ENCODE data around the gene SIAH2. TPM values are rescaled to one million over a fixed set of nuclear protein-coding genes. Genes with fewer than 3 reads are reported as not detected.

Gene SIAH2
- total RNA-seq, 1 donor: 22.5 TPM

DNA sequence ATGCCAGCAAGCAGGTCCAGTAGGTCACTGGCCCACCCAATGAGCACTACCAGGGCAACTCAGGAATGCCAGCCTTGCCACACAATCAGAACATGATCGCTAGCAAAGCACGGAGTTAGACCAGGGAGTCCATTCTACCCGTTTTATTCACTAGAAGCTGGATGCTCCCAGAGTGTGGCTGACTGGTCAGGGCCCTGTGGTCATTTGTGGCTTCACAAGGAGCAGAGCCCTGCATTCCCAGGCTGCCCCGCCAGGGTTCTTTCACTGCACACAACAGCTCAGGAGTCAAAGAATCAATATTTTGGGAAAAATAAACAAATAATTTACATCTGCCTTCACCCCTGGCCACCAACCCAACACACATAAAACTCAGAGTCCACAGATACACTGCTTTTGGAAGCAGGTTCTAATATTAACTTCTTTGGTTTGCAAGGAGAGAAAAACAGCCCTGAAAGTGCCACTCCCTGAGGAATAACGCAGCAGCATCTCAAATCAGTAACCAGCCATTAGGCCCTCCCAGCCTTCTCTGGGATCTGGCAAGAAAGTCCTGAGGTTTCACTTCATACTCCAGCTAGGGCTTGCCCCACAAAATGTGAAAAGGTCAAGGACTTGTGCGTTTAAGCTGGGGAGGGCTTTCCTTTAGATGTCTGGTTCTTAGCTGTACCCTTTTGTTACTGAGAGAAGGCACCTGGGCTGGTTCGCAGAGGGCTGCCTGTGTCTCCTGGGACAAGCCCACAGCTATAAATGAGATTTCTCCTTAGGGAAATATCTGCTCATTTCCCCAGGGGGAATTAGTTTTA lies 16.0 kb downstream of the SIAH2 start:
- DNase-seq (ENCODE audit: low read depth): no peak
- TF ChIP-seq, protein P1, sequence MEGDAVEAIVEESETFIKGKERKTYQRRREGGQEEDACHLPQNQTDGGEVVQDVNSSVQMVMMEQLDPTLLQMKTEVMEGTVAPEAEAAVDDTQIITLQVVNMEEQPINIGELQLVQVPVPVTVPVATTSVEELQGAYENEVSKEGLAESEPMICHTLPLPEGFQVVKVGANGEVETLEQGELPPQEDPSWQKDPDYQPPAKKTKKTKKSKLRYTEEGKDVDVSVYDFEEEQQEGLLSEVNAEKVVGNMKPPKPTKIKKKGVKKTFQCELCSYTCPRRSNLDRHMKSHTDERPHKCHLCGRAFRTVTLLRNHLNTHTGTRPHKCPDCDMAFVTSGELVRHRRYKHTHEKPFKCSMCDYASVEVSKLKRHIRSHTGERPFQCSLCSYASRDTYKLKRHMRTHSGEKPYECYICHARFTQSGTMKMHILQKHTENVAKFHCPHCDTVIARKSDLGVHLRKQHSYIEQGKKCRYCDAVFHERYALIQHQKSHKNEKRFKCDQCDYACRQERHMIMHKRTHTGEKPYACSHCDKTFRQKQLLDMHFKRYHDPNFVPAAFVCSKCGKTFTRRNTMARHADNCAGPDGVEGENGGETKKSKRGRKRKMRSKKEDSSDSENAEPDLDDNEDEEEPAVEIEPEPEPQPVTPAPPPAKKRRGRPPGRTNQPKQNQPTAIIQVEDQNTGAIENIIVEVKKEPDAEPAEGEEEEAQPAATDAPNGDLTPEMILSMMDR (IDR thresholded peaks at IDR 0.05; ENCODE audit: insufficient read depth, low read length): no peak
- H3K4me3 ChIP-seq (ENCODE audit: low read depth, low read length): no peak overlapping the region

DNA sequence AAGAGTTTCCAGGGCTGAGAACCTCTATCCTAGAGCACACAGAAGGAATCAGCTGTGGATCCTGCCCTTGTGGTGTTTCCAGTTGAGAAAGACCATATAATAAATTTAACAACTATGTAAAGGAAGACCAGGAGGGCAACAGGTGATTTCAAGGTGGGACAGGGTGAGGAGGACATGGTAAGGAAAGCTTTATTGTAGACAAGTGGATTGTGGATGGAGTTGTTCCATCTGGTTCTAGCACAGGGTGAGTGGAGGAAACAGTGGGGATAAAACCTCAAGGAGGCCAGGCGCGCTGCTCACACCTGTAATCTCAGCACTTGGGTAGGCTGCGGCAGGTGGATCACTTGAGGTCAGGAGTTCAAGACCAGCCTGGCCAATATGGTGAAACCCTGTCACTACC lies 17.1 kb downstream of the SIAH2 start:
- DNase-seq (ENCODE audit: low read depth): no peak
- TF ChIP-seq, protein P1 (IDR thresholded peaks at IDR 0.05; ENCODE audit: insufficient read depth, low read length): no peak
- no peak overlapping the region for H3K4me3 ChIP-seq (ENCODE audit: low read depth, low read length)

DNA sequence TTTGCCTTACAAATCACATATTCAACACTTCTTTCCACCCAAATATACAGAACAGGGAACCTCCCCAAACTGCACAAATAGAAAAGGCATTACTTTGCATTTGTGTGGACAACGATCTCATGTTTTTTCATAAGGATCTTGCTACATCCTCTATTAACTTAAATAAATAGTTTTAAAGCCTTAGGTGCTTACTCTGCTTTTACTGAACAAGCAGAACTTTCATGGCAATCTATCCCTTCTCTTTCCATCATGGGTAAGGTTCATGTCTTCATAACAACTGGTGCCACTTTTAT lies 18.1 kb downstream of the SIAH2 start:
- no peak for DNase-seq (ENCODE audit: low read depth)
- no peak overlapping the region for H3K4me3 ChIP-seq (ENCODE audit: low read depth, low read length)
- TF ChIP-seq, protein P1 (IDR thresholded peaks at IDR 0.05; ENCODE audit: insufficient read depth, low read length): no peak

DNA sequence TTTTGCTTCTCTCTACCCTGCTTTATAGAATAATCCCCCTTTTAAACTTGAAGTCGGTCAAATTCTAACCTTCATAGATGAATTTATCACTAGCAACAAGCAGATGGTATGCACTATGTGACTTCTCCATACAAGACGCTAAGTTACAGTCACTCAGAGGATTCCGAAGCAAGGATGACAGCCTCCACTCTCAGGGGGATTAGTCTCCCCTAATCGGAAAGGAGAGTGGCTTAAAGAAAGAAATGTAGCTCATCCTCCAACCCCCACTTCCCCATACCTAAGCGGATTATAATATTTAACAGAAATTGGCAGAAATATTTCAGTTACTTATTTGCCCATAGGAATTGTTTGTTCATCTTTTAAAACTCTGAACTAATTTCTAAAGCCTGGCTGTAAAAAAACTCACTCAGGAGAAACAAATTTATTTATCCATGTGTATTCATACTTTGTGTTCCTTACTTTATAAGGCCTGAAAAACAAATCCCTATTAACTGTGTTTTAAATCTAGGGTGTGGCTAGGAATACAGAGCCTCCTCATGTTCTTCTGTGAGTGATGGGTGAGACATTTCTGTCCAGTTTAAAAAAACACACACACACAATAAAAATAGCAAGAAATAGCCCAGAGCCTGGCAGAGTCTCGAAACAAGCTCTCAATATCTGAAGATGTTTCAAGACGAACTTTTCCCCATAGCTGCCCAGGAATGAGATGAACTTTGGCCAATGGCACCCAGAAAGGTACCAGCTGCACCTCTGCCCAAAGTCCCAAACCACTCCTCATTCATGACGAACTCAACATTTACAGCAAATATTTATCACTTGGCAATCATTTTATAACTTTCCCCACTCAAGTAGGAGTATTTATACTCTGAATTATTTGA lies 18.7 kb downstream of the SIAH2 start:
- TF ChIP-seq, protein P1 (IDR thresholded peaks at IDR 0.05; ENCODE audit: insufficient read depth, low read length): no peak
- no peak overlapping the region for H3K4me3 ChIP-seq (ENCODE audit: low read depth, low read length)
- no peak for DNase-seq (ENCODE audit: low read depth)

DNA sequence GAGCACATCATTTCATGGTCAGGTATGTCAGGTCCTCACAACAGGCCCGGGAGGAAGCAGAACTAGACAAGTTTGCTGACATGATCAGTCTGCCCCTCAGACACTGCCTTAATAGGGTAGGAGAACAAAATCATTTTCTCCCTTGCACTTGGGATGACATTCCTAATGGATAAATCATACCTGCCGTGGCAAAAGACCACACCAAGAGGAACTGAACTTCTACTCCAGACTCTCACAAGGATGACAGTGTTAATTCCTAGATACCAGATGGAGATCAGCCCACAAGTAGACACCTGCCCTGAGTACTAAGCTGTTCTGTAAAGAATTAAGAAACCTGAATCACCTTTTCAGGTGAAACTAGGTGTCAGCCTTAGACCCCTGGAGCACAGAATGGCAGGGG lies 19.5 kb downstream of the SIAH2 start:
- TF ChIP-seq, protein P1 (IDR thresholded peaks at IDR 0.05; ENCODE audit: insufficient read depth, low read length): no peak
- no peak for DNase-seq (ENCODE audit: low read depth)
- no peak overlapping the region for H3K4me3 ChIP-seq (ENCODE audit: low read depth, low read length)

DNA sequence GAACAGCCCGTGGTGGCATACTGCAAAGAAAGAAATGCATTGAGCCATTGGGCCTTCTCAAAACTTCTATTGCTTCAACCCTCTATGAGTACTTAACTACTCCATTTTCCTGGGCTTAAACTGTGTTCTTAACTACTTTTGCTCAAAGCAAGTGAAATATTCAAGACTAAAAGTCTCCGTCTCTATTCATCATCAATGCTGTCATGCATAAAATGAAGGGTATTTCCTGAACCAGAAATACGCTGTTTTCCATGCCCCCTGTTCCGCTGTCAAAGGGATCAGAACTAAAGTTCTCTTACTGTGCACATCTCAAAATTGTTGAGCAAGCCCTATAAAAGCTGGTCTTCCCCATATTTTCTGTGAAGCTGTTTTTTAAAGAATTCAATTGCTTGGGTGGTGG lies 20.3 kb downstream of the SIAH2 start:
- no peak for DNase-seq (ENCODE audit: low read depth)
- TF ChIP-seq, protein P1 (IDR thresholded peaks at IDR 0.05; ENCODE audit: insufficient read depth, low read length): no peak
- no peak overlapping the region for H3K4me3 ChIP-seq (ENCODE audit: low read depth, low read length)

All from fibroblast of the aortic adventitia (primary cell).